EH (cell line): ENCODE results near the gene IGSF21.

Experiments
- DNase-seq: peaks from one replicate; pipeline ENCODE4 v3.0.0-alpha.2; 2015; ENCODE audit warnings: low read depth

Gene IGSF21

DNA sequence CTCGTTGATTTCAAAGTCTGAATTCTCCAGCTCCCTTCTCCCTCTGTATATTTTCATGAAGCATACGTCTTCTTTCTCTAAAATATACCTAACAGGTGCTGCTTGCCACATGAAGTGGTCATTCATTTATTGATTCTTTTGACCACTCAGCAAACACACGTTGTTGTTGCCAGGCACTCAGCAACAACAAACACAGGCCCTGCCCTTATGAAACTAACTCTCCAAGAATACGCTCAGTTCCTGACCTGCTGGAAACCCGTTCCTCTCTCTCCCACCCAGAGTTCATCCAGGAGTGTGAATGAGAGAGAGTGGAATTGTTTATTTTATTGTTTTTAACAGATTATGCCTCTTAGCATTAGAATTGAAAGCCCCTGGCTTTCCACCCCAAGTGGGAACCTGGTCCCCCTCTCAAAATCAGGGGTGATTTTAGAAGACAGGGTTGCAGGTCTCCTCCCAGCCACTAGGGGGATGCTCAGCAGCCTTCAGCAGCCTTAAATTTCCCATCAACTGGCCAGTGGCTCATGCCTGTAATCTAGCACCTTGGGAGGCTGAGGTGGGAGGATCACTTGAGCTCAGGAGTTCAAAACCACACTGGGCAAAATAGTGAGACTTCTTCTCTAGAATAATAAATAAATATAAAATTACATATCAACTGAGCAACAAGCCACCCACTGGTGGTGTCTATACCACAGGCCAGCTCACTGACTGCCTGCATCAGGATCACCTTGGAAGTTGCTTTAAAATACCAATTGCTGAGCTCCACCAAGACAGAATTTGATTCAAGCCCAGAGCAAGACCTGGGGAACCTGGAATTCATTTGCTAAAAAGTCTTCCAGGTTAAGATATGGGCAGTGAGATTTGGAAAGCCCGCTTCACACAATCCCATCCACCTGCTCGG, 192.1 kb downstream of the IGSF21 start:
- no peak for DNase-seq

DNA sequence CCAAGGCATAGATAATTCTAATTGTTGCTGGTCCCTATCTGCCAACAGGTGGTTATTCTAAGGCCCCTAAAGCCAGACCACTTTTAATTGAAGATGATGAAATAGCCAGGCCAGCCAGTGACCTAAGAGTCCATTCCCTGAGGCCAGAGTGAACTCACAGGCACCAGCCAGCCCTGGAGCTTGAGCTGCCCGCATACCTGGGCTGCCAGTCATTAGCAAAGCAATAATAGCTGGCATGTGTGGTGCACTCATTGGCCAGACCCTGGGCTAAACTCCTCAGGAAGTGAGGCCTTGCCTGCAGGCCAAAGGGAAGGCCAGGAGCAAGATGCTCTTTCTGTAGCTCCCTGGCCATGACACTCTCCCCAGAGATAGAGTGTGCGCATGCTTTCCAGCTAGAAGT, 192.8 kb downstream of the IGSF21 start:
- DNase-seq = no peak

DNA sequence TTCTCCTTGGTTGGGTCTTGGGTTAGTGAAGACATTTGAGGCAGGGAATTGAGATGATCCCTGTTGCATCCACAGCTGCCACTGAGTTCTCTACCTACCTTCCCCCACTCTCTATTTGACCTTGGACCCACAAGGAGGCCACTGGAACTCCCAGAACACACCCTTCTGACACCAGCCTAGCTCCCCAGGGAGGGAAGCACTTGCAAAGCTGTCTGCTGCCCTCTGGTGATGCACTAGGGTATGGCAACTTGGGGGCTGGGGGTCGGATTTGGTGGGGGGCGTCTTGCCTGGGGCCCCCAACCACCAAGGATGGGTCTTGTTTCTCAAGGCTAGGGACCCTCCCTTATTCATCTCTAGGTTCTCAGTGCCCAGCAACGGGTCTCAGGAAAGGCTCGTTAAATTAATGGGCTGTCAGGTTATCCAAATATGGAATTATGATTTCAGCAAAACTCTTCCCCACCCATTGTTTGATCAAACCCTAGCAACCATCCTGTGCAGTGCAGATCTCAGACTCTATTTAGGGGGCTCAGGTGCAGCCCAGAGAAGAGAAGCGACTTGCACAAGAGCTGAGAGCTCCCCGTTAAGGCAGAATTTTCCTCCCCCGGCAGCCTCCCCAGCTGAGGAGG, 195.3 kb downstream of the IGSF21 start:
- no peak for DNase-seq

DNA sequence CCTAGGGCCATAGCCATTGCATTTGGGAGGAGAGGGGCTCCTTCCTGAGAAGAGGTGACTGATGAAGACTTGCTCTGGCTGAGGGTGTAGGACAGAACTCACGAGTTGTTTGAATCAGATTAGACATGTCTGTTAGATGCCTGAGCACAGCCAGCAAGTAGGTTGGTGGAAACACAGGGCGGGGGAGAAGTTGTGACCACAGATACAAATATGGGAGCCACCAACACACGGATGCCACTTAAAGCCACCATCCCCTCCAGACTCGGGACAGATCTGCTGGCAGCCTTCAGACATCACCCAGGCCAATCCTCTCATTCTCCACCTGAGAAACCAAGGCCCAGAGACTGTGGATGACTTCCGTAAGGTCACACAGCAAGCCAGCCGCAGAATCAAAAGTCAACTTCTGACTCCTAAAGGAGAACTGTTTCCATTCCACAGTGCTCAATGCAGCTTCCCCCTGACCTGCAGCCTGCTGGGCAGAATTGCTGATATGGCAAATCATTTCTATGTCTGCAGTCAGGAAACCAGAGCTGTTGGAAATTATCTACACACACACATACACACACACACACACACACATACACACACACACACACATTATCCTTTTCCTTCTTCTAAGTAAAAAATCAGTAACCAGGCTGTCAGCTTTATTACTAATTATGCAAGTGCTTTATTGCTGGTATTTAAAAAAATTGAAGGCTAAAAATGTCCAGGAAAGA, 196.7 kb downstream of the IGSF21 start:
- DNase-seq = no peak

DNA sequence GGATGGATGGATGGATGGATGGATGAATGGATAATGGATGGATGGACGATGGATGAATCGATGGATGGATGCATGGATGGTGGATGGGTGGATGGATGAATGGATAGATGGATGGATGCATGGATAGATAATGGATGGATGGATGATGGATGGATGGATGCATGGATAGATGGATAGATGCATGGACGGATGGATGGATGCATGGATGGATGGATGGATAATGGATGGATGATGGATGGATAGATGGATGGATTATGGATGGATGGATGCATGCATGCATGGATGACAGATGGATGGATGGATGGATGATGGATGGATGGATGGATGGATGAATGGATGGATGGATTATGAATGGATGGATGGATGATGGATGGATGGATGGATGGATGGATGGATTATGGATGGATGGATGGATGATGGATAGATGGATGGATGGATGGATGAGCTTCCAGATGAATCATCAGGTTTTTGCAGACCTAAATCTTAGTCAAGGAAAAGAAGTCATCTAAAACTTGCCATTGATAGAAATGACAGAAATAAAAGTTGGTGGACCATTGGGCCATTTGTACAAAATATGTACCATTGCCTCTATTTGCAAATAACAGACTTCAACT, 197.7 kb downstream of the IGSF21 start:
- no peak for DNase-seq

DNA sequence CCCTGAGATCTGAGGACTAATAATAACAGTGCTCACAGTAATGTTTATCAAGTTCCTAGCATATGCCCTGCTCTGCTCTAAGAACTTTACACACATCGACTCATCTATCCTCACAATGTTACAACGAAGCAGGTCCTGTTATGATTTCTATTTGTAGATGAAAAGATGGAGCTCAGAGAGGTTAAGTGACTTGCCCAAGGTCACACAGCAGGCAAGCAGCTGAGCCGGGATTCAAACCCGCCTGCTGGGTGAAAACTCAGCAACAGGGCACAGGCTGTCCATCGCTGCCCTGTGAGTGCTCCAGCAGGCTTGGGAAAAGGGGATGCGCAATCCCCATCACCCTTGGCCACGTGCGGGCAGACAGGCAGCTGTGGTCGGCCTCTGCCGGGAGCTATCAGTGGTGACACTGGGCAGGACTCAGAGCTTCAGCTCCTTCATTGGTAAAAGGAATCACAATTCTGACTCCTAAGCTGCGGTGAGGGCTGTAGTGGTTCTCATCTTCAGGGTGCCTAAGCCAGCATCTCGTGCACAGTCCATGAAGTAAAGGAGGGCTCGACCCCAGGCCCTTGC, 199.8 kb downstream of the IGSF21 start:
- no peak for DNase-seq

DNA sequence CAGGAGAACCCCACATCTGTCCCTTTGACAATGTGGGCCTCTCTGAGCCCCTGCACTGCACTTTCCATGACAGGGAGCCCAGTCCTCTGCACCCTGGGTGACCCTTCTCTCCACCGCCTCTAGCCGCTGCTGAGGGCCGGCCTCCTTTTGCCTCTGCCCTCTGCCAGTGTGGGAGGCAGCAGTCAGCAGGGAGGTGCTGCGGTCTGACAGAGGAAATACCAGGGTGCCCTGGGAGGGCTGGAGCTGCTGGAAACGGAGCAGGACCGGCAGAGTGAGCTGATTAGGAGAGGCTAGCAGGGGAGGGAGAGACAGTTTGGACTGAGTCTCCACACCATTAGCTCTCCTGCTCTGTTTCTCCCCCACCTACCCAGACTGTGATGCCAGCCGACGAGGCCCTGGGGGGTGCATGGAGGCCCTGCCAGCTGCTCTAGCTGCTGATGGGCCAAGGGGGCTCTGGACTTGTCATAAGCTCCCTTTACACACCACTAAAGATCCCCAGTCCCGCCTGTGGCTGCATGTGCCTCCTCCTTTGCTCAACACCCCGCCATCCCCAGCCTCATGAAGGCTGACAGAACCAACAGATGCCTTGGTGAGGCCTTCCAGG, 202.1 kb downstream of the IGSF21 start:
- DNase-seq = no peak

DNA sequence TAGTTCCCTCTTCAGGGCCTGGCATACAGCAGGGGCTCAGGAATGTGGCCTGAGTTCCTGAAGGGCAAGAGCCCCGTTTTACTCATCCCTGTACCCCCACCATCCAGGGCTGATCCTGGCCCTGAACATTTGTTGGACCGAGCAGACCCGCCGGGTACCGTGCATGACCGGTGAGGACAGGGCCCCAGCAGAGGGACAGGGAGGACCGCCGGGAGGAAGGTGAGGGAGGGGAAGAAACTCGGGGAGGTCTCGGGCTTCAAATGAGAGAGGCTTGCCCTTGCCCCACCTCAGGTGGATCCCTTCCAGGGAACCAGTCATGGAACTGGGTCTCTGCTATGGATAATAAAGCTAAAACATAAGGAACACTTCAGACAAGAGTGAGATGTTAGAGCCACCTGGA, 205.4 kb downstream of the IGSF21 start:
- DNase-seq = no peak

DNA sequence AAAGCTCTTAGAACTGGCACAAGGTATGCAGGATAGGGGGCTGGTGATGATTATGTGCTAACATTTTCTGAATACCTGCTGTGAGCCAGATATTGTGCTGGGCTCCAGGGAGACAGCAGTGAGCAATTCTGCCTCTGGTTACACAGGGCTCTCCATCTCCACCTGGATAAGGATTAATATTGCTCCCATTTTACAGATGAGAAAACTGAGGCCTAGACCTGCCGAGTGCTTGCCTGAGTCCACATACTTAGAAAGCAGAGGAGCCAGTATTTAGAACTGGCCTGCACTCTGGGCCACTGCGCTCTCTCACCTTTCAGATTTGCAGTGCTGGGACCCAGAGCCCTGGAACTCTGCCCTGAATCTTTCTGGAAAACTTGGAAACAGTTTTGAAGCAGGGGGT, 205.9 kb downstream of the IGSF21 start:
- no peak for DNase-seq

DNA sequence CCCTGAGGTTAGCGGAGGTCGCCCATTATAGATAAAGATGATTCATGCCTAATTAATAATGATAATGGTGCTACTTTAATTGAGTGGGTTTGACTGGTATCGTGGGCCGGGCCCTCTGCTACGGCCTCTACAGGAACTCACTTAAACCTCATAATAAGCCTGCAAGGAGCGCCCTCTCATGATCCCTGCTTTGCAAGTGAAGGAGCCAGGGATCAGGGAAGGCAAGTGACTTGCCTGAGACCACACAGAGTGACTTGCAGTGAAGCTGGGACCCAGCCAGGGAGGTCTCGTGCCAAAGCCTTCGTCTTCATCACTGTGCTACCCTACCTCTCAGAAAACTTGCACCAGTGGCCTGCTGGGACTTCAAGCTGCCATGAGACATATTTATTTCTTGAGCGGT, 206.8 kb downstream of the IGSF21 start:
- DNase-seq = no peak

DNA sequence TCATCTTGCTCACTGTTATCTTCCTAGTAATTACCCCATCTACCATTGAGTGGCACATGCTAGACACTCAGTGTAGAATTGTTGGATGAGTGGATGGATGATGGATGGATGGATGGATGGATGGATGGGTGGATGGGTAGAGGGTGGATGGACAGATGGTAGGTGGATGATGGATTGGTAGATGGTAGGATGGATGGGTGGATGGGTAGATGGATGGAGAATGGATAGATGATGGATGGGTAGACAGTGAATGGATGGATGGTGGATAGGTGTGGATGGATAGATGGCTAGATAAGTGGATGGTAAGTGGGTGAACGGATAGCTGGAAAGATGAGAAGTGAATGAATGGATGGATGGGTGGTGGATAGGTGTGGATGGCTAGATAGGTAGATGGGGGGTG, 207.9 kb downstream of the IGSF21 start:
- no peak for DNase-seq

DNA sequence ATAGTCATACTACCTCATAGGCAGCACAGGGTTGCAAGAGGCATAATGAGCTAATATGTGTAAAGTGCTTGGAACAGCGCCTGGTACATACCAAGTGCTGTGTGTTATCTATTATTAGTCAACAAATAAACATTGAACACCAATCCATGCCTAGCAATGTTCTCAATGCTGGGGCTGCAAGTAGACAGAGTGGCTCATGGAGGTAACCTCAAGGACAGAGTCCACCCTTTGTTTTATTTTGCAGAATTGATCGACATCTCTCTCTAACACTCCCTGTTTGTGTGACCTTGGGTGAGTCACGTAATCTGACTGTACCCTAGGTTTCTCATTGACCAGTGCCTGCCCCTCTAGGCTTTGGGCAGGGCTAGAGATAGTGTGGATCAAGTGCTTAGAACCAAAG, 209.2 kb downstream of the IGSF21 start:
- no peak for DNase-seq

DNA sequence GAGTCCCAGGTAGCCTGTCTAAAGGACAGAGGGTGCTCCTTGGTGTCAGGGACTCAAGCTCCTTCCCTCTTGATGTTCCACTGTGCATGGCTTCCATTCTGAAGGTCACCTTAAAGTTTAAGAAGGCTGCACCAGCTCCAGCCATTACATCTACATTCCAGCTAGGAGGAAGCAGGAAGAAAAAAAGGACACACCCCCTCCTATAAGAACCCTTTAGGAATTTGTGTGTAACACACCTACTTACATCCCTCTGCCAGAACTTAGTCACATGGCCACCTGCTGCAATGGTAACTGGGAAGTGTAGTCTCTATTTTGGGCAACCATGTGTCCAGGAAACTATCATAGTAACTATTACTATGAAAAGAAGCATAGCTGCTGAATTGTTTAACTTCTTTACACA, 211.5 kb downstream of the IGSF21 start:
- no peak for DNase-seq

DNA sequence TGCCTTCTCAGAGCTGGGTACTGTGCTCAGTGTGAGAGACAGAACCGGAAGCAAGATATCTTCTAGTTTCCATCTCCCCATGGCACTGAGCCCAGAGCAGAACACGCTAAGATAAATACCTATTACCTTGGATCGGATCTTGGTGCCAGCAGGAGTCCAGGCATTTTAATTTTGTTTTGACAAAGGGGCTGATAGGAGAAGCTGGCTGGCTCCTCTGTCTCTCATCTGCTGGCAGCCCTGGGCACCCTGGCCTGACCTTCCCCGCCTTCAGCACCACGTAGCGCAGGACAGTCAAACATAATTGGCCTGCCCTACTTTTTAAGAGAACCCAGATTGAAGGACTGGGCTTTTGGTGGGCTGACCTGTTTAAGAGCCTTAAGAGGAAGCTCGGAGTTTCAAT, 212.5 kb downstream of the IGSF21 start:
- DNase-seq = no peak

DNA sequence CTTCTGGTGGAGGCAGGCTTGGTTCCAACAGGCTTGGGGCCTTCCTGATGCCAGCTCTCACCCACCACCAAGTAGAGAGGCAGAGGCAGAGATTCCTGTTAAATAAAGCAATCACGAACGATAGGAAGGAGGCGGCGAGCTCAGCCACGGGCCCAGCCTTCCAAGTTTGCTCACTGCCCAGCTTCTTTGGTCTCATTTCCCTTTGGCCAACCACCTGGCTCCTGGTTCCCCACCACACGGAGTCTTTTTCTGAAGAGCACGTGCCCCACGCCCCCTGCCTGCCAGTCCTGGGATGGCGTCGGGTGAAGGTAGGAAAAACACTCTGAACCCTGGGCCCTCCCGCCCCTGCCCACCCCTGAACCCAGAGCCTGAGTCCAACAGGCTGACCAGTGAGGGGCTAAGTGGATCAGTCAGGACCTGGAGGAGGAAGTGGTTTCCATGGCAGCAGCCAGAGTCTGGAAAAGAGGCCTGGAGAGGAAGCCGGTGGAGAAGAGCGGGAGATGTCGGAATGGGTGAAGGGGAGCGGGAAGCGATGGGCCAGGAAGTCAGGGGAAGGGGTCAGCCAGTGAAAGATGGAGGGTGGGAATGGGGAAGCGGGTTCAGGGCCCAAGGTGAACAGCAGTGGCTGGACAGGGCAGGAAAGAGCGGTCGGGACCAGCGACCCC, 214.9 kb downstream of the IGSF21 start:
- no peak for DNase-seq

DNA sequence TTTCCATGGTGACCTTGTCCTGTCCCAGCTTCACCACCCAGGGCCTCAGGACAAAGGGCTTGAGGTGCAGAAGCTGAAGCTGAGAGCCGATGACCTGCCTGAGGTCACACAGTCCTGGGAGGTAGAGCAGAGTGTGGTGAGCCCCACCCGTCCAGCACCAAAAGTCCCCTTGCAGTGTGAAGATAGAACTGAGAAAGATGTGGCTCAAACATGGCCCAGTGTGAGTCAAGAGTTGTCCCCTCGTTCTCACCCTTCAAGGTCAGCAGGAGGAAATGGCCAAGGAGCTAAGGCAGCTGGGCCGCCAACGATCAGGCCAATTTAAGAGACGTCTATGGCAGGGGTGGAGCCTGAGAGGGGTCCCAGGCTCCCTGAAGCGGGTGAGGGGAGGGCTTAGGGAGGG, 215.7 kb downstream of the IGSF21 start:
- DNase-seq = no peak

DNA sequence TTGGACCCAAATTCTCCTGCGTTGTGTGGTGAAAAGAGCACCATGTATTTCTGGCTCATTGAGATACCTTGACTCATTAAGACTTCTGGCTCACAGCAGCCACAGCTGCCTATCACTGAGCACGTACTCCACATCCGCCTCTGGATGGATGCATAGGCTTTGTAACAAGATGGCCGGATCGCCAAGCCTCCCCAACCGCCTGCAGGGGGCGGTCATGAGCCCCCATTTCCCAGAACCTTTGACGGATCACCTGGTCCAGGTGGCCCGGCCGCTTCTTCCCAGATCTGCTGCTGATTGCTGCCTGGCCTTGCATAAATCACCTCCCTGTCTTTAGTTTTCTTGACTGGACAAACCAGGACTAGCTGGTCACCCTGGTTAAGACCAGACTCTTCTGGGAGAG, 216.6 kb downstream of the IGSF21 start:
- no peak for DNase-seq

DNA sequence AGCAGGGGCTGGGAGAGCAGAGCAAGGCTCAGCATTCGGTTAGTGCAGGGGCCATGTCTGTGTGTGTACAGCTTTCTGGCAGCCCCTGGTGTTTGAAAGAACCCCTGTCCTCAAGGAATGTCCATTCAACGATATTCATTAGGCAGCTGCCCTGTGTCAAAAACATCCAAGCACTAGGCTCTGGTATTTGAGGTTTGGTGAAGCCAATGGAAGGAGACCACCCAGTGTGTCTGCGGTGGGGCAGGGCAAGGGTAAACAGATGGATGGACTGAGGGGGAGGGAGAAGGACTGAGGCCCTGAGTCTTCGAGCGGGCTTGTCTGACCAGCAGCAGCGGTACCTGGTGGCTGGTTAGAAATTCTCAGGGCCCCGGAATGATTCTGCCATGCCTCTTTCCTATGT, 217.5 kb downstream of the IGSF21 start:
- DNase-seq = no peak

DNA sequence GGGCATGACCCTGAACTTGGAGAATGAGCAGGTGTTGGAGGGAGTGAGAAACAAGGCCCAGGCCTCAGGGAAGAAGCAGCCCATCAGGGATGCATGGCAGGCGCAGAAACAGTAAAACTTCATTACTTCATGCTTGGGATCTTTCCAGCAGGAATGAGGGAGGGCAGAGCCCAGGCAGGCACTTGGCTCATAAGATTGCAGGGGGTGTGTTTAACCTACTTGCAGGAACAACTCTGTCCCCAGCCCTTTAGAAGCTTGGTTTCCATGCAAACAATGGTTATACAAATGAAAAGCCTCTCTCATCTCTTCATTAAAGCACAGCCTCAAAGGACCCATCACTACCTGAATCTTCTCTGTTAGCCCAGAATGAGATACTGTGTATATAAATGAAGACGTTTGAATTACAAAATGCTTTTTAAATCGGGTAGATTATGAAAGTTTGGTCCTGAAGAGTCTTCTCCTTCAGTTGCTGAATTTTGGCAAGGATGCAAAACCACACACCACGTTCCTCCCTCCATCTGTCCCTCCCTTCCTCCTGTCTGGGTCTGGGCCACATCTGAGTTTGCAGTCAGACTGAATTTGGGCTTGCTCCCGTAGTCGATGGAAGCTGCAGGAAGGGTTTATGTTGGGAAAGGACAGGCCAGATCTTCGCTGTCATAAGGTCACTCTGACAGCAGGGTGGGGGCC, 218.8 kb downstream of the IGSF21 start:
- no peak for DNase-seq

DNA sequence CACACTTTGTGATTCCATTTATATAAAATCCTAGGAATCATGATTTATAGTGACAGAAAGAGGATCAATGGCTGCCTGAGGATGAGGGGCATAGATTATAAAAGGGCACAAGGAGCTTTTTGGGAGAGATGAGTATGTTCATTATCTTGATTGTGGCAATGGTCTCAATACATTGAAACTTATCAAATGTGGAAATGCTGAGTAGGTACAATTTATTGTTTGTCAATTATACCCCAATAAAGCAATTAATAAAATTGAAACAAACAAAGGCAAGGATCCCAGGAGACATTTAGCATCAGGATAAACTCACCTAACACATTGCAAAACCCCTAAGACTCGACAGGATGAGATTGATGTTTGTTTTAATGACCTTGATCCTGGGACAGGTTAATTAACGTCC, 220.1 kb downstream of the IGSF21 start:
- DNase-seq = no peak

DNA sequence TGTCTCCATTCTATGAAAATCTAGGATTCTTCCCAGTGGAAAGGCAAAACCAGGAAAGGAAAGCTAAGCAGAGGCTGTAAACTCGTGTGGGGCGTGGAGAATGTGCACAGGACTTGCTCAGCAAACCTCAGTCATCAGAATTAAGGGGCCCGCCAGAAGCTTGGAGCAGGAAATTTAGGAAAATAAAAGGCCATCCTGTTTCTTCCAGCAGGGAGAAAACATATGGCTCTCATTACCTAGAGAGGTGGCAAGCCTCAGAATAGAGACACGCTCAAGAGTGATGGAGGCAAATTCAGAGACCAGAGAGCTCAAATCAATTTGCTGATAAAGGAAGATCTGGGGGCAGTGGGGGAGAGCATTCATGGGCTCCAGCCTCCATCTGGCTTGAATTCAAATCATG, 221.2 kb downstream of the IGSF21 start:
- DNase-seq = no peak
